ENCODE results near the gene RXFP1.

RXFP1 gene

GRCh38 chr4:158676076-158676475 lies 154.4 kb downstream of the RXFP1 start:
- FAIRE-seq = no peak

- no peak for FAIRE-seq
These were observed 157.1 kb downstream of the RXFP1 start for GRCh38 chr4:158678767-158679166.

GRCh38 chr4:158681629-158682028 lies 159.9 kb downstream of the RXFP1 start:
- FAIRE-seq = no peak

GRCh38 chr4:158682066-158682465 lies 160.4 kb downstream of the RXFP1 start:
- FAIRE-seq = no peak

GRCh38 chr4:158688813-158689212 lies 167.1 kb downstream of the RXFP1 start:
- no peak for FAIRE-seq

Measured in colon (tissue), 2 donors.